ENCODE results near the gene AARS1. TPM values are rescaled to one million over a fixed set of nuclear protein-coding genes. Genes with fewer than 3 reads are reported as not detected.

The AARS1 gene
- total and polyA plus RNA-seq, 4 donors = 53.7 to 121 (median 64.0) TPM

DNA sequence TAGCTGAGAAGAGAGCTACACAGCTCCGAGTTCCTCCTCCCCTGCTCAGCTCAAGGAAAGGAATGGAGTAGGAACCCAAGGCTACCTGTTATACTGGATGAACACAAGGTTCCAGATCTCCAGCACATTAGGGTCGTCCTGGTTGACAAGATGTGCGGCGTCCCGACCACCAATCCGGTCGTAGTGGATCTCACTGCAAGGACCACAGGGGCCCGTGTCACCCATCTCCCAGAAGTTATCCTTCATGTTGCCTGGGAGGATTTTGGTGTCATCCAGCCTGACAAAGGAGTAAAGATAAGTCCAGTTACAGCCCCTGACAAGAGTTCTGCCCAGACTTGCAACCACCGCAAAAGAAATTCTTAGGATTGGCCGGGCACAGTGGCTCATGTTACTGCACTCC is 17.6 kb downstream of the AARS1 start:
- Histone ChIP-seq H3K4me3 (ENCODE audit: low read depth in 1 of 3, low read length in 3 of 3) (no peak overlapping the region), H3K36me3 (ENCODE audit: control insufficient read depth in 4 of 4, insufficient read depth in 3 of 4, low read depth in 1 of 4, low read length in 3 of 4) (peaks cover 12 to 64% (median 52%) of the 10 kb centered on the region in 4 donors), H3K9me3 (ENCODE audit: control insufficient read depth in 4 of 4, low read length in 3 of 4) (no peaks in the 10 kb centered on the region), H3K4me1 (ENCODE audit: control insufficient read depth in 4 of 4, insufficient read depth in 4 of 4, low read length in 3 of 4) (no peaks in the 10 kb centered on the region), H3K9ac (ENCODE audit: low read depth in 1 of 2, low read length in 2 of 2) (no peak overlapping the region), H3K27me3 (ENCODE audit: control insufficient read depth in 4 of 4, insufficient read depth in 4 of 4, low read length in 3 of 4) (no peaks in the 10 kb centered on the region), H3K27ac (ENCODE audit: low read depth in 1 of 2, low read length in 2 of 2) (no peak overlapping the region)
- no peak for DNase-seq (ENCODE audit: low spot score)
- WGBS = 98% methylated on average over 10 of the region's 10 CpGs
- TF ChIP-seq HNF4A (conservative IDR thresholded peaks at IDR 0.05) (no peak), GABPA (IDR thresholded peaks at IDR 0.05 in 1 of 2, conservative IDR thresholded peaks at IDR 0.05 in 1 of 2) (no peak), HNF4G (IDR thresholded peaks at IDR 0.05) (no peak), EGR1 (IDR thresholded peaks at IDR 0.05; ENCODE audit: low read depth in 2 of 2) (no peak), FOXA1 (IDR thresholded peaks at IDR 0.05) (no peak), FOXA2 (IDR thresholded peaks at IDR 0.05) (no peak)
- TF ChIP-seq, protein P1, sequence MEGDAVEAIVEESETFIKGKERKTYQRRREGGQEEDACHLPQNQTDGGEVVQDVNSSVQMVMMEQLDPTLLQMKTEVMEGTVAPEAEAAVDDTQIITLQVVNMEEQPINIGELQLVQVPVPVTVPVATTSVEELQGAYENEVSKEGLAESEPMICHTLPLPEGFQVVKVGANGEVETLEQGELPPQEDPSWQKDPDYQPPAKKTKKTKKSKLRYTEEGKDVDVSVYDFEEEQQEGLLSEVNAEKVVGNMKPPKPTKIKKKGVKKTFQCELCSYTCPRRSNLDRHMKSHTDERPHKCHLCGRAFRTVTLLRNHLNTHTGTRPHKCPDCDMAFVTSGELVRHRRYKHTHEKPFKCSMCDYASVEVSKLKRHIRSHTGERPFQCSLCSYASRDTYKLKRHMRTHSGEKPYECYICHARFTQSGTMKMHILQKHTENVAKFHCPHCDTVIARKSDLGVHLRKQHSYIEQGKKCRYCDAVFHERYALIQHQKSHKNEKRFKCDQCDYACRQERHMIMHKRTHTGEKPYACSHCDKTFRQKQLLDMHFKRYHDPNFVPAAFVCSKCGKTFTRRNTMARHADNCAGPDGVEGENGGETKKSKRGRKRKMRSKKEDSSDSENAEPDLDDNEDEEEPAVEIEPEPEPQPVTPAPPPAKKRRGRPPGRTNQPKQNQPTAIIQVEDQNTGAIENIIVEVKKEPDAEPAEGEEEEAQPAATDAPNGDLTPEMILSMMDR (IDR thresholded peaks at IDR 0.05; ENCODE audit: low read depth, low read length, missing input control) = no peak
- TF ChIP-seq, protein P2, sequence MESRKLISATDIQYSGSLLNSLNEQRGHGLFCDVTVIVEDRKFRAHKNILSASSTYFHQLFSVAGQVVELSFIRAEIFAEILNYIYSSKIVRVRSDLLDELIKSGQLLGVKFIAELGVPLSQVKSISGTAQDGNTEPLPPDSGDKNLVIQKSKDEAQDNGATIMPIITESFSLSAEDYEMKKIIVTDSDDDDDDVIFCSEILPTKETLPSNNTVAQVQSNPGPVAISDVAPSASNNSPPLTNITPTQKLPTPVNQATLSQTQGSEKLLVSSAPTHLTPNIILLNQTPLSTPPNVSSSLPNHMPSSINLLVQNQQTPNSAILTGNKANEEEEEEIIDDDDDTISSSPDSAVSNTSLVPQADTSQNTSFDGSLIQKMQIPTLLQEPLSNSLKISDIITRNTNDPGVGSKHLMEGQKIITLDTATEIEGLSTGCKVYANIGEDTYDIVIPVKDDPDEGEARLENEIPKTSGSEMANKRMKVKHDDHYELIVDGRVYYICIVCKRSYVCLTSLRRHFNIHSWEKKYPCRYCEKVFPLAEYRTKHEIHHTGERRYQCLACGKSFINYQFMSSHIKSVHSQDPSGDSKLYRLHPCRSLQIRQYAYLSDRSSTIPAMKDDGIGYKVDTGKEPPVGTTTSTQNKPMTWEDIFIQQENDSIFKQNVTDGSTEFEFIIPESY (IDR thresholded peaks at IDR 0.05) = no peak
- TF ChIP-seq, protein P3, sequence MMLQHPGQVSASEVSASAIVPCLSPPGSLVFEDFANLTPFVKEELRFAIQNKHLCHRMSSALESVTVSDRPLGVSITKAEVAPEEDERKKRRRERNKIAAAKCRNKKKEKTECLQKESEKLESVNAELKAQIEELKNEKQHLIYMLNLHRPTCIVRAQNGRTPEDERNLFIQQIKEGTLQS (IDR thresholded peaks at IDR 0.05) = no peak

DNA sequence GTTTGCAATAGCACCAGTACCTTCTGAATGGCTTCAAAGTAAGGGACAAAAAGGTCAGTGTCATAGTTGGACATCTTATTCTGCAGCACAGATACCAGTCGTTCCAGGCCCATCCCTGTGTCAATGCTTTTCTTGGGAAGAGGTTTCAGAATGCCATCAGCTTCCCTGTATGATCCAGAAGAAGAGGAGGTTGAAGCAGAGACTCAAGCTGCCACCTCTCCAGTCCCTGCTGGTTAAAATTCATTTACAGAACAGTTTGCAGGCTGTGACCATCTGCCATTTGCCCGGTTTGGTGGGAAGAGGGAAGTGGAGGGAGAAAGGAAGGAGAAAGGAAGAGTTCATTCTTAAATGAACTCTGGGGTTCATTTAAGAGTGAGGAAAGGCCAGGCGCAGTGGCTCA is 19.1 kb downstream of the AARS1 start:
- H3K9me3 ChIP-seq (ENCODE audit: control insufficient read depth in 4 of 4, low read length in 3 of 4) = no peaks in the 10 kb centered on the region
- no peaks in the 10 kb centered on the region for H3K27me3 ChIP-seq (ENCODE audit: control insufficient read depth in 4 of 4, insufficient read depth in 4 of 4, low read length in 3 of 4)
- TF ChIP-seq, protein P4, sequence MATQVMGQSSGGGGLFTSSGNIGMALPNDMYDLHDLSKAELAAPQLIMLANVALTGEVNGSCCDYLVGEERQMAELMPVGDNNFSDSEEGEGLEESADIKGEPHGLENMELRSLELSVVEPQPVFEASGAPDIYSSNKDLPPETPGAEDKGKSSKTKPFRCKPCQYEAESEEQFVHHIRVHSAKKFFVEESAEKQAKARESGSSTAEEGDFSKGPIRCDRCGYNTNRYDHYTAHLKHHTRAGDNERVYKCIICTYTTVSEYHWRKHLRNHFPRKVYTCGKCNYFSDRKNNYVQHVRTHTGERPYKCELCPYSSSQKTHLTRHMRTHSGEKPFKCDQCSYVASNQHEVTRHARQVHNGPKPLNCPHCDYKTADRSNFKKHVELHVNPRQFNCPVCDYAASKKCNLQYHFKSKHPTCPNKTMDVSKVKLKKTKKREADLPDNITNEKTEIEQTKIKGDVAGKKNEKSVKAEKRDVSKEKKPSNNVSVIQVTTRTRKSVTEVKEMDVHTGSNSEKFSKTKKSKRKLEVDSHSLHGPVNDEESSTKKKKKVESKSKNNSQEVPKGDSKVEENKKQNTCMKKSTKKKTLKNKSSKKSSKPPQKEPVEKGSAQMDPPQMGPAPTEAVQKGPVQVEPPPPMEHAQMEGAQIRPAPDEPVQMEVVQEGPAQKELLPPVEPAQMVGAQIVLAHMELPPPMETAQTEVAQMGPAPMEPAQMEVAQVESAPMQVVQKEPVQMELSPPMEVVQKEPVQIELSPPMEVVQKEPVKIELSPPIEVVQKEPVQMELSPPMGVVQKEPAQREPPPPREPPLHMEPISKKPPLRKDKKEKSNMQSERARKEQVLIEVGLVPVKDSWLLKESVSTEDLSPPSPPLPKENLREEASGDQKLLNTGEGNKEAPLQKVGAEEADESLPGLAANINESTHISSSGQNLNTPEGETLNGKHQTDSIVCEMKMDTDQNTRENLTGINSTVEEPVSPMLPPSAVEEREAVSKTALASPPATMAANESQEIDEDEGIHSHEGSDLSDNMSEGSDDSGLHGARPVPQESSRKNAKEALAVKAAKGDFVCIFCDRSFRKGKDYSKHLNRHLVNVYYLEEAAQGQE (IDR thresholded peaks at IDR 0.05) = no peak
- TF ChIP-seq, protein P1 (IDR thresholded peaks at IDR 0.05; ENCODE audit: low read depth, low read length, missing input control) = no peak
- no peak for TF ChIP-seq HNF4G (IDR thresholded peaks at IDR 0.05)
- TF ChIP-seq NR2F2 (IDR thresholded peaks at IDR 0.05) = no peak
- TF ChIP-seq, protein P5, sequence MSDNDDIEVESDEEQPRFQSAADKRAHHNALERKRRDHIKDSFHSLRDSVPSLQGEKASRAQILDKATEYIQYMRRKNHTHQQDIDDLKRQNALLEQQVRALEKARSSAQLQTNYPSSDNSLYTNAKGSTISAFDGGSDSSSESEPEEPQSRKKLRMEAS (IDR thresholded peaks at IDR 0.05) = no peak
- TF ChIP-seq RXRA (IDR thresholded peaks at IDR 0.05) = no peak
- TF ChIP-seq, protein P2 (IDR thresholded peaks at IDR 0.05) = no peak
- no peak for TF ChIP-seq JUND (IDR thresholded peaks at IDR 0.05)
- no peak for TF ChIP-seq HNF4A (conservative IDR thresholded peaks at IDR 0.05)
- TF ChIP-seq RAD21 (IDR thresholded peaks at IDR 0.05) = no peak
- no peak for TF ChIP-seq YY1 (IDR thresholded peaks at IDR 0.05)
- TF ChIP-seq GABPA (IDR thresholded peaks at IDR 0.05 in 1 of 2, conservative IDR thresholded peaks at IDR 0.05 in 1 of 2) = no peak
- no peak for TF ChIP-seq TAF1 (conservative IDR thresholded peaks at IDR 0.05)
- no peak for TF ChIP-seq FOXA1 (IDR thresholded peaks at IDR 0.05)
- no peak for TF ChIP-seq SP1 (IDR thresholded peaks at IDR 0.05)
- TF ChIP-seq FOXA2 (IDR thresholded peaks at IDR 0.05) = no peak
- TF ChIP-seq EGR1 (IDR thresholded peaks at IDR 0.05; ENCODE audit: low read depth in 2 of 2) = no peak
- TF ChIP-seq, protein P3 (IDR thresholded peaks at IDR 0.05) = no peak
- H3K4me3 ChIP-seq (ENCODE audit: low read depth in 1 of 3, low read length in 3 of 3) = no peak overlapping the region
- WGBS = 90% methylated on average over 3 of the region's 3 CpGs
- no peak overlapping the region for H3K9ac ChIP-seq (ENCODE audit: low read depth in 1 of 2, low read length in 2 of 2)
- DNase-seq (ENCODE audit: low spot score) = no peak
- H3K4me1 ChIP-seq (ENCODE audit: control insufficient read depth in 4 of 4, insufficient read depth in 4 of 4, low read length in 3 of 4) = no peaks in the 10 kb centered on the region
- H3K36me3 ChIP-seq (ENCODE audit: control insufficient read depth in 4 of 4, insufficient read depth in 3 of 4, low read depth in 1 of 4, low read length in 3 of 4) = peaks cover 13 to 66% (median 51%) of the 10 kb centered on the region in 4 donors
- no peak overlapping the region for H3K27ac ChIP-seq (ENCODE audit: low read depth in 1 of 2, low read length in 2 of 2)
